HG03175 (cell line): ENCODE results near the gene FNDC10.
"Not testable (repeated sequence)": the region's sequence is repeated elsewhere in the genome, so short reads cannot be mapped to it uniquely, and the experiment has no call there.

Experiments used
- ATAC-seq: cut with Tn5 transposase; IDR thresholded peaks from one replicate; pipeline ENCODE4 v1.9.1; 2021; ENCODE audit warnings: mild to moderate bottlenecking, moderate library complexity; ENCODE audit not compliant: unreplicated experiment

FNDC10 gene

GRCh38 chr1:1599030-1599934 lies 653 bp downstream of the FNDC10 start:
- no peak for ATAC-seq

- no peak for ATAC-seq
Measured at GRCh38 chr1:1598720-1599029, 1.3 kb downstream of the FNDC10 start.

GRCh38 chr1:1598051-1598719 lies 1.8 kb downstream of the FNDC10 start:
- ATAC-seq, result no peak

GRCh38 chr1:1597275-1597930 lies 2.5 kb downstream of the FNDC10 start:
- no peak for ATAC-seq

- no peak for ATAC-seq
Measured at GRCh38 chr1:1596493-1597274, 3.3 kb downstream of the FNDC10 start.

- not testable (repeated sequence) for ATAC-seq
Measured at GRCh38 chr1:1595341-1595740, 4.6 kb downstream of the FNDC10 start.

GRCh38 chr1:1594602-1595260 lies 5.2 kb downstream of the FNDC10 start:
- ATAC-seq, result no peak

- no peak for ATAC-seq
Measured at GRCh38 chr1:1593834-1594601, 5.9 kb downstream of the FNDC10 start.

- ATAC-seq, result no peak
Measured at GRCh38 chr1:1591452-1591851, 8.5 kb downstream of the FNDC10 start.

GRCh38 chr1:1583347-1584010 lies 16.5 kb downstream of the FNDC10 start:
- ATAC-seq, result no peak

GRCh38 chr1:1582585-1583346 lies 17.2 kb downstream of the FNDC10 start:
- ATAC-seq, result no peak

GRCh38 chr1:1578371-1578940 lies 21.5 kb downstream of the FNDC10 start:
- ATAC-seq, result no peak

GRCh38 chr1:1577367-1578011 lies 22.4 kb downstream of the FNDC10 start:
- no peak for ATAC-seq

- ATAC-seq, result peak; percentile 89
Measured at GRCh38 chr1:1574721-1575537, 25.0 kb downstream of the FNDC10 start, which contains the start of gene SSU72. Gene SSU72 (minus strand): TSS chr1:1574863. CDS start chr1:1574557, 306 bp downstream.

- peak; percentile 68 for ATAC-seq
Measured at GRCh38 chr1:1573843-1574720, 25.9 kb downstream of the FNDC10 start.

- ATAC-seq, result no peak
Measured at GRCh38 chr1:1569341-1569740, 30.6 kb downstream of the FNDC10 start.
